ENCODE results near the gene FBXO10.

DNA sequence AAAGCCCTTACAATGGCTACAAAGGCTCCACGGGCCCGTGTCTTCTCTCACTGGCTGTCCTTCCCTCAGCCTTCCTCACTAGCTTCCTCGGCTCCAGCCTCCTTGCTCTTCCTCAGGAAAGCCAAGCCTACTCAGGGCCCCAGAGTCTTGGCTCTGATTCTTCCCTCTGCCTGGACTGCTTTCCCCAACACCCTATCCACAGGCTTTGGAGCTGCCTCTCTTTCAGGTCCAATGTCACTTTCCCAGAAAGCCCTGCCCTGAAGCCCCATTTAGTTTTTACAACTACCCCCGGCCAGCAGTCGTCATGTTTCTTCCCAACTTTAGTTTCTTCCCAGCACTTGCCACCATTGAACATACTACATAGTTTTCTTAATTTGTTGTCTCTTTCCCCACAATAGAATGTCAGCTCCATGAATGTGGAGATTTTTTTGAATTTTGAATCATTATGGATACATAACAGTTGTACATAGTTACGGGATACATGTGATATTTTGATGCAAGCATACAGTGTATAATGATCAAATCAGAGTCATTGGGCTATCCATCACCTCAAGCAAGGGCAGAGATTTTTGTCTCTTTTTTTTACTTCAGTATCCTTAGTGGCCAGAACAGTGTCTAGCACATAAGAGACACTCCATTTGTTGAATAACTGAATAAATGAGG lies 33.7 kb upstream of the FBXO10 start:
- no peak for TF ChIP-seq POLR2A (IDR thresholded peaks at IDR 0.05)
- TF ChIP-seq, protein P1, sequence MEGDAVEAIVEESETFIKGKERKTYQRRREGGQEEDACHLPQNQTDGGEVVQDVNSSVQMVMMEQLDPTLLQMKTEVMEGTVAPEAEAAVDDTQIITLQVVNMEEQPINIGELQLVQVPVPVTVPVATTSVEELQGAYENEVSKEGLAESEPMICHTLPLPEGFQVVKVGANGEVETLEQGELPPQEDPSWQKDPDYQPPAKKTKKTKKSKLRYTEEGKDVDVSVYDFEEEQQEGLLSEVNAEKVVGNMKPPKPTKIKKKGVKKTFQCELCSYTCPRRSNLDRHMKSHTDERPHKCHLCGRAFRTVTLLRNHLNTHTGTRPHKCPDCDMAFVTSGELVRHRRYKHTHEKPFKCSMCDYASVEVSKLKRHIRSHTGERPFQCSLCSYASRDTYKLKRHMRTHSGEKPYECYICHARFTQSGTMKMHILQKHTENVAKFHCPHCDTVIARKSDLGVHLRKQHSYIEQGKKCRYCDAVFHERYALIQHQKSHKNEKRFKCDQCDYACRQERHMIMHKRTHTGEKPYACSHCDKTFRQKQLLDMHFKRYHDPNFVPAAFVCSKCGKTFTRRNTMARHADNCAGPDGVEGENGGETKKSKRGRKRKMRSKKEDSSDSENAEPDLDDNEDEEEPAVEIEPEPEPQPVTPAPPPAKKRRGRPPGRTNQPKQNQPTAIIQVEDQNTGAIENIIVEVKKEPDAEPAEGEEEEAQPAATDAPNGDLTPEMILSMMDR (IDR thresholded peaks at IDR 0.05), result no peak

Measured in heart left ventricle (tissue), 13 donors.